HEK293 (cell line): ENCODE results near the gene VASN.

Experiments used
- BCL6B ChIP-seq: fragments of 450-650 bp; formaldehyde crosslinking; IDR thresholded peaks from 2 replicates; pipeline ENCODE4 v1.5.1; 2017; ENCODE audit warnings: missing biosample characterization, missing genetic modification characterization
- EGR2 ChIP-seq: fragments of 450-650 bp; formaldehyde crosslinking; IDR thresholded peaks from 2 replicates; pipeline ENCODE4 v1.5.1; 2016; ENCODE audit warnings: low read depth, missing biosample characterization, missing genetic modification characterization
- FEZF1 ChIP-seq: fragments of 450-650 bp; formaldehyde crosslinking; IDR thresholded peaks from 2 replicates; pipeline ENCODE4 v1.5.1; 2016; ENCODE audit warnings: missing biosample characterization, missing genetic modification characterization
- GLI4 ChIP-seq: fragments of 450-650 bp; formaldehyde crosslinking; IDR thresholded peaks from 2 replicates; pipeline ENCODE4 v1.5.1; 2016; ENCODE audit warnings: missing biosample characterization, missing genetic modification characterization
- KLF1 ChIP-seq: fragments of 450-650 bp; formaldehyde crosslinking; IDR thresholded peaks from 2 replicates; pipeline ENCODE4 v1.5.1; 2016; ENCODE audit warnings: missing biosample characterization, missing genetic modification characterization
- KLF16 ChIP-seq: fragments of 450-650 bp; formaldehyde crosslinking; IDR thresholded peaks from 2 replicates; pipeline ENCODE4 v1.5.1; 2017; ENCODE audit warnings: missing biosample characterization, missing genetic modification characterization
- KLF9 ChIP-seq: fragments of 450-650 bp; formaldehyde crosslinking; IDR thresholded peaks from 2 replicates; pipeline ENCODE4 v1.5.1; 2016; ENCODE audit warnings: missing biosample characterization, missing genetic modification characterization, low read depth
- MYNN ChIP-seq: fragments of 450-650 bp; formaldehyde crosslinking; IDR thresholded peaks from 2 replicates; pipeline ENCODE4 v1.5.1; 2016; ENCODE audit warnings: missing biosample characterization, missing genetic modification characterization, borderline replicate concordance
- PRDM6 ChIP-seq: fragments of 450-650 bp; formaldehyde crosslinking; IDR thresholded peaks from 2 replicates; pipeline ENCODE4 v1.5.1; 2017; ENCODE audit warnings: missing biosample characterization, missing genetic modification characterization
- YY2 ChIP-seq: fragments of 450-650 bp; formaldehyde crosslinking; IDR thresholded peaks from 2 replicates; pipeline ENCODE4 v1.5.1; 2016; ENCODE audit warnings: missing biosample characterization, missing genetic modification characterization
- ZBTB8A ChIP-seq: fragments of 450-650 bp; formaldehyde crosslinking; IDR thresholded peaks from 2 replicates; pipeline ENCODE4 v1.5.1; 2016; ENCODE audit warnings: missing biosample characterization, missing genetic modification characterization
- ZEB2 ChIP-seq: fragments of 450-650 bp; formaldehyde crosslinking; IDR thresholded peaks from 2 replicates; pipeline ENCODE4 v1.5.1; 2016; ENCODE audit warnings: missing biosample characterization, missing genetic modification characterization
- ZIC2 ChIP-seq: fragments of 450-650 bp; formaldehyde crosslinking; IDR thresholded peaks from 2 replicates; pipeline ENCODE4 v1.5.1; 2016; ENCODE audit warnings: missing biosample characterization, missing genetic modification characterization
- ZNF112 ChIP-seq: fragments of 450-650 bp; formaldehyde crosslinking; IDR thresholded peaks from 2 replicates; pipeline ENCODE4 v1.5.0; 2017; ENCODE audit warnings: missing biosample characterization, missing genetic modification characterization
- ZNF133 ChIP-seq: fragments of 450-650 bp; formaldehyde crosslinking; IDR thresholded peaks from 2 replicates; pipeline ENCODE4 v1.5.1; 2016; ENCODE audit warnings: missing biosample characterization, missing genetic modification characterization
- ZNF138 ChIP-seq: fragments of 450-650 bp; formaldehyde crosslinking; IDR thresholded peaks from 2 replicates; pipeline ENCODE4 v1.5.1; 2016; ENCODE audit warnings: missing biosample characterization, missing genetic modification characterization, borderline replicate concordance
- ZNF214 ChIP-seq: fragments of 450-650 bp; formaldehyde crosslinking; IDR thresholded peaks from 2 replicates; pipeline ENCODE4 v1.5.1; 2017; ENCODE audit warnings: missing biosample characterization, mild to moderate bottlenecking, missing genetic modification characterization, borderline replicate concordance
- ZNF37A ChIP-seq: fragments of 450-650 bp; IDR thresholded peaks from 2 replicates; pipeline ENCODE4 v1.5.1; 2018; ENCODE audit warnings: missing biosample characterization, missing genetic modification characterization
- ZNF394 ChIP-seq: fragments of 450-650 bp; formaldehyde crosslinking; IDR thresholded peaks from 2 replicates; pipeline ENCODE4 v1.5.1; 2016; ENCODE audit warnings: missing biosample characterization, missing genetic modification characterization, mild to moderate bottlenecking, moderate library complexity, borderline replicate concordance
- ZNF416 ChIP-seq: fragments of 450-650 bp; formaldehyde crosslinking; IDR thresholded peaks from 2 replicates; pipeline ENCODE4 v1.5.1; 2016; ENCODE audit warnings: missing biosample characterization, missing genetic modification characterization
- ZNF473 ChIP-seq: fragments of 450-650 bp; formaldehyde crosslinking; IDR thresholded peaks from 2 replicates; pipeline ENCODE4 v1.5.1; 2017; ENCODE audit warnings: missing biosample characterization, missing genetic modification characterization
- ZNF513 ChIP-seq: fragments of 450-650 bp; IDR thresholded peaks from 2 replicates; pipeline ENCODE4 v1.5.1; 2018; ENCODE audit warnings: missing biosample characterization, missing genetic modification characterization
- ZNF621 ChIP-seq: fragments of 450-650 bp; formaldehyde crosslinking; IDR thresholded peaks from 2 replicates; pipeline ENCODE4 v1.5.1; 2017; ENCODE audit warnings: missing biosample characterization, missing genetic modification characterization
- ZNF677 ChIP-seq: fragments of 450-650 bp; IDR thresholded peaks from 2 replicates; pipeline ENCODE4 v1.5.0; 2018; ENCODE audit warnings: missing biosample characterization, mild to moderate bottlenecking, missing genetic modification characterization, moderate library complexity
- ZNF707 ChIP-seq: fragments of 450-650 bp; formaldehyde crosslinking; IDR thresholded peaks from 2 replicates; pipeline ENCODE4 v1.5.1; 2016; ENCODE audit warnings: missing biosample characterization, missing genetic modification characterization
- TF ChIP-seq, protein P1 (sequence below): fragments of 450-650 bp; formaldehyde crosslinking; conservative IDR thresholded peaks from 2 replicates; pipeline ENCODE4 v1.5.1; 2016; ENCODE audit warnings: low read depth, missing biosample characterization, missing genetic modification characterization
- TF ChIP-seq, protein P2 (sequence below): fragments of 450-650 bp; formaldehyde crosslinking; optimal IDR thresholded peaks from 2 replicates; pipeline ENCODE3; 2016; ENCODE audit warnings: missing biosample characterization, mild to moderate bottlenecking, missing genetic modification characterization
- TF ChIP-seq, protein P3 (sequence below): fragments of 450-650 bp; formaldehyde crosslinking; IDR thresholded peaks from 2 replicates; pipeline ENCODE4 v1.5.1; 2016; ENCODE audit warnings: missing biosample characterization, missing genetic modification characterization, borderline replicate concordance

VASN gene

GRCh38 chr16:4404247-4404966 is 32.8 kb downstream of the VASN start (continued):
- TF ChIP-seq, protein P1, sequence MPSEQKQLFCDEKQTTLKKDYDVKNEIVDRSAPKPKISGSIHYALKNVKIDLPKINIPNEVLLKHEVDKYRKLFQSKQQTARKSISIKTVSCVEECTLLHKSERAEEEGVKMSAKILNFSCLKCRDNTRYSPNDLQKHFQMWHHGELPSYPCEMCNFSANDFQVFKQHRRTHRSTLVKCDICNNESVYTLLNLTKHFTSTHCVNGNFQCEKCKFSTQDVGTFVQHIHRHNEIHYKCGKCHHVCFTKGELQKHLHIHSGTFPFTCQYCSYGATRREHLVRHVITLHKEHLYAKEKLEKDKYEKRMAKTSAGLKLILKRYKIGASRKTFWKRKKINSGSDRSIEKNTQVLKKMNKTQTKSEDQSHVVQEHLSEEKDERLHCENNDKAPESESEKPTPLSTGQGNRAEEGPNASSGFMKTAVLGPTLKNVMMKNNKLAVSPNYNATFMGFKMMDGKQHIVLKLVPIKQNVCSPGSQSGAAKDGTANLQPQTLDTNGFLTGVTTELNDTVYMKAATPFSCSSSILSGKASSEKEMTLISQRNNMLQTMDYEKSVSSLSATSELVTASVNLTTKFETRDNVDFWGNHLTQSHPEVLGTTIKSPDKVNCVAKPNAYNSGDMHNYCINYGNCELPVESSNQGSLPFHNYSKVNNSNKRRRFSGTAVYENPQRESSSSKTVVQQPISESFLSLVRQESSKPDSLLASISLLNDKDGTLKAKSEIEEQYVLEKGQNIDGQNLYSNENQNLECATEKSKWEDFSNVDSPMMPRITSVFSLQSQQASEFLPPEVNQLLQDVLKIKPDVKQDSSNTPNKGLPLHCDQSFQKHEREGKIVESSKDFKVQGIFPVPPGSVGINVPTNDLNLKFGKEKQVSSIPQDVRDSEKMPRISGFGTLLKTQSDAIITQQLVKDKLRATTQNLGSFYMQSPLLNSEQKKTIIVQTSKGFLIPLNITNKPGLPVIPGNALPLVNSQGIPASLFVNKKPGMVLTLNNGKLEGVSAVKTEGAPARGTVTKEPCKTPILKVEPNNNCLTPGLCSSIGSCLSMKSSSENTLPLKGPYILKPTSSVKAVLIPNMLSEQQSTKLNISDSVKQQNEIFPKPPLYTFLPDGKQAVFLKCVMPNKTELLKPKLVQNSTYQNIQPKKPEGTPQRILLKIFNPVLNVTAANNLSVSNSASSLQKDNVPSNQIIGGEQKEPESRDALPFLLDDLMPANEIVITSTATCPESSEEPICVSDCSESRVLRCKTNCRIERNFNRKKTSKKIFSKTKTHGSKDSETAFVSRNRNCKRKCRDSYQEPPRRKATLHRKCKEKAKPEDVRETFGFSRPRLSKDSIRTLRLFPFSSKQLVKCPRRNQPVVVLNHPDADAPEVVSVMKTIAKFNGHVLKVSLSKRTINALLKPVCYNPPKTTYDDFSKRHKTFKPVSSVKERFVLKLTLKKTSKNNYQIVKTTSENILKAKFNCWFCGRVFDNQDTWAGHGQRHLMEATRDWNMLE (tag by site-specific recombination) = no peak
- TF ChIP-seq ZIC2 (tag by site-specific recombination) (peak; percentile 64), ZNF214 (tag by site-specific recombination) (no peak), MYNN (tag by site-specific recombination) (no peak), ZNF677 (no peak), ZNF621 (no peak), YY2 (tag by site-specific recombination) (no peak), GLI4 (no peak), ZNF513 (tag by site-specific recombination) (no peak), FEZF1 (tag by site-specific recombination) (no peak), ZNF112 (tag by site-specific recombination) (no peak), ZBTB8A (tag by site-specific recombination) (no peak), ZNF37A (no peak), PRDM6 (tag by site-specific recombination) (no peak), ZNF133 (tag by site-specific recombination) (no peak), EGR2 (tag by site-specific recombination) (peak; percentile 62), KLF16 (tag by site-specific recombination) (peak; percentile 46; the same call in 1 of the 2 replicates), ZNF138 (tag by site-specific recombination) (no peak), KLF1 (tag by site-specific recombination) (no peak), ZNF416 (tag by site-specific recombination) (no peak), ZNF394 (tag by site-specific recombination) (peak; percentile 43; the same call in 1 of the 2 replicates), ZNF473 (no peak), KLF9 (tag by site-specific recombination) (peak; percentile 83), ZEB2 (tag by site-specific recombination) (0 out of 2 replicates have a peak, but pooled peaks have one; percentile 14), ZNF707 (tag by site-specific recombination) (no peak), BCL6B (no peak)
- TF ChIP-seq, protein P2, sequence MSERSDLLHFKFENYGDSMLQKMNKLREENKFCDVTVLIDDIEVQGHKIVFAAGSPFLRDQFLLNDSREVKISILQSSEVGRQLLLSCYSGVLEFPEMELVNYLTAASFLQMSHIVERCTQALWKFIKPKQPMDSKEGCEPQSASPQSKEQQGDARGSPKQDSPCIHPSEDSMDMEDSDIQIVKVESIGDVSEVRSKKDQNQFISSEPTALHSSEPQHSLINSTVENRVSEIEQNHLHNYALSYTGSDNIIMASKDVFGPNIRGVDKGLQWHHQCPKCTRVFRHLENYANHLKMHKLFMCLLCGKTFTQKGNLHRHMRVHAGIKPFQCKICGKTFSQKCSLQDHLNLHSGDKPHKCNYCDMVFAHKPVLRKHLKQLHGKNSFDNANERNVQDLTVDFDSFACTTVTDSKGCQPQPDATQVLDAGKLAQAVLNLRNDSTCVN (tag by site-specific recombination) = peak; percentile 22
- TF ChIP-seq, protein P3, sequence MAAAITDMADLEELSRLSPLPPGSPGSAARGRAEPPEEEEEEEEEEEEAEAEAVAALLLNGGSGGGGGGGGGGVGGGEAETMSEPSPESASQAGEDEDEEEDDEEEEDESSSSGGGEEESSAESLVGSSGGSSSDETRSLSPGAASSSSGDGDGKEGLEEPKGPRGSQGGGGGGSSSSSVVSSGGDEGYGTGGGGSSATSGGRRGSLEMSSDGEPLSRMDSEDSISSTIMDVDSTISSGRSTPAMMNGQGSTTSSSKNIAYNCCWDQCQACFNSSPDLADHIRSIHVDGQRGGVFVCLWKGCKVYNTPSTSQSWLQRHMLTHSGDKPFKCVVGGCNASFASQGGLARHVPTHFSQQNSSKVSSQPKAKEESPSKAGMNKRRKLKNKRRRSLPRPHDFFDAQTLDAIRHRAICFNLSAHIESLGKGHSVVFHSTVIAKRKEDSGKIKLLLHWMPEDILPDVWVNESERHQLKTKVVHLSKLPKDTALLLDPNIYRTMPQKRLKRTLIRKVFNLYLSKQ = no peak
